ENCODE data around the gene TM9SF3. TPM values are rescaled to one million over a fixed set of nuclear protein-coding genes. Genes with fewer than 3 reads are reported as not detected.

The TM9SF3 gene
- total RNA-seq, 1 donor from 2014 or later, result 192 TPM

GRCh38 chr10:96496281-96496925 lies 90.4 kb downstream of the TM9SF3 start:
- no peak for TF ChIP-seq CTCF (IDR thresholded peaks at IDR 0.05)
- H3K36me3 Mint-ChIP-seq (ENCODE audit: low read depth), result no peaks in the 10 kb centered on the region
- no peaks in the 10 kb centered on the region for H3K9me3 Mint-ChIP-seq (ENCODE audit: low read depth)
- peaks cover 6% of the 10 kb centered on the region for H3K27me3 Mint-ChIP-seq (ENCODE audit: low read depth)
- H3K4me3 Mint-ChIP-seq (ENCODE audit: unreplicated experiment), result no peak overlapping the region
- no peak overlapping the region for H3K27ac Mint-ChIP-seq (ENCODE audit: unreplicated experiment)
- H3K4me1 Mint-ChIP-seq (ENCODE audit: low read depth), result no peaks in the 10 kb centered on the region
- DNase-seq (ENCODE audit: low spot score), result no peak

GRCh38 chr10:96495544-96495943 lies 91.3 kb downstream of the TM9SF3 start:
- Mint-ChIP-seq H3K27ac (ENCODE audit: unreplicated experiment) (no peak overlapping the region), H3K9me3 (ENCODE audit: low read depth) (no peaks in the 10 kb centered on the region), H3K4me1 (ENCODE audit: low read depth) (no peaks in the 10 kb centered on the region), H3K4me3 (ENCODE audit: unreplicated experiment) (no peak overlapping the region), H3K36me3 (ENCODE audit: low read depth) (no peaks in the 10 kb centered on the region), H3K27me3 (ENCODE audit: low read depth) (peaks cover 9% of the 10 kb centered on the region)
- no peak for DNase-seq (ENCODE audit: low spot score)
- no peak for TF ChIP-seq CTCF (IDR thresholded peaks at IDR 0.05)

- H3K4me1 Mint-ChIP-seq (ENCODE audit: low read depth), result no peaks in the 10 kb centered on the region
- no peaks in the 10 kb centered on the region for H3K36me3 Mint-ChIP-seq (ENCODE audit: low read depth)
- no peak overlapping the region for H3K27ac Mint-ChIP-seq (ENCODE audit: unreplicated experiment)
- no peak for TF ChIP-seq CTCF (IDR thresholded peaks at IDR 0.05)
- H3K27me3 Mint-ChIP-seq (ENCODE audit: low read depth), result peaks cover 9% of the 10 kb centered on the region
- no peak overlapping the region for H3K4me3 Mint-ChIP-seq (ENCODE audit: unreplicated experiment)
- no peaks in the 10 kb centered on the region for H3K9me3 Mint-ChIP-seq (ENCODE audit: low read depth)
- no peak for DNase-seq (ENCODE audit: low spot score)
Observed at GRCh38 chr10:96494694-96495093, 92.1 kb downstream of the TM9SF3 start.

GRCh38 chr10:96493871-96494525 lies 92.8 kb downstream of the TM9SF3 start:
- no peak for TF ChIP-seq CTCF (IDR thresholded peaks at IDR 0.05)
- H3K36me3 Mint-ChIP-seq (ENCODE audit: low read depth), result no peaks in the 10 kb centered on the region
- H3K27ac Mint-ChIP-seq (ENCODE audit: unreplicated experiment), result no peak overlapping the region
- no peaks in the 10 kb centered on the region for H3K9me3 Mint-ChIP-seq (ENCODE audit: low read depth)
- no peak for DNase-seq (ENCODE audit: low spot score)
- no peak overlapping the region for H3K4me3 Mint-ChIP-seq (ENCODE audit: unreplicated experiment)
- H3K4me1 Mint-ChIP-seq (ENCODE audit: low read depth), result no peaks in the 10 kb centered on the region
- H3K27me3 Mint-ChIP-seq (ENCODE audit: low read depth), result peaks cover 9% of the 10 kb centered on the region

- Mint-ChIP-seq H3K4me3 (ENCODE audit: unreplicated experiment) (no peak overlapping the region), H3K9me3 (ENCODE audit: low read depth) (no peaks in the 10 kb centered on the region)
Observed at GRCh38 chr10:96493254-96493653, 93.6 kb downstream of the TM9SF3 start.

More at GRCh38 chr10:96493254-96493653, 93.6 kb downstream of the TM9SF3 start:
- no peak for TF ChIP-seq CTCF (IDR thresholded peaks at IDR 0.05)
- H3K27me3 Mint-ChIP-seq (ENCODE audit: low read depth), result peaks cover 9% of the 10 kb centered on the region
- DNase-seq (ENCODE audit: low spot score), result no peak
- H3K36me3 Mint-ChIP-seq (ENCODE audit: low read depth), result no peaks in the 10 kb centered on the region
- no peaks in the 10 kb centered on the region for H3K4me1 Mint-ChIP-seq (ENCODE audit: low read depth)
- no peak overlapping the region for H3K27ac Mint-ChIP-seq (ENCODE audit: unreplicated experiment)
